SK-N-SH (cell line): Measurements from ENCODE around the gene ZNF80. TPM values are rescaled to one million over a fixed set of nuclear protein-coding genes. Genes with fewer than 3 reads are reported as not detected.
"Not testable (repeated sequence)": the region's sequence is repeated elsewhere in the genome, so short reads cannot be mapped to it uniquely, and the experiment has no call there.

Source experiments
- CTCF ChIA-PET: fragments of 300-600, 350-600 bp; formaldehyde crosslinking; extraction: SDS; loops from one replicate; lab custom pipeline; 2021; lab: Yijun Ruan, JAX
- POLR2A ChIA-PET: fragments of 350-600 bp; sonication (Branson Sonifier 250); formaldehyde crosslinking; extraction: SDS; loops from one replicate; lab custom pipeline; 2020; ENCODE audit warnings: antibody characterized with exemption, inconsistent platforms; lab: Yijun Ruan, JAX
- DNase-seq: peaks from one replicate; pipeline ENCODE4 v3.0.0; 2012
- H2AFZ ChIP-seq: fragments of 200-600 bp; sonication (generic); 2 replicates; pipeline ENCODE4 v1.8.1; 2016; ENCODE audit warnings: antibody characterized with exemption, mild to moderate bottlenecking, low read depth
- H3F3A ChIP-seq: fragments of 200-600 bp; sonication (generic); replicated peaks from 2 replicates; pipeline ENCODE3; 2016; ENCODE audit warnings: antibody characterized with exemption, mild to moderate bottlenecking; ENCODE audit not compliant: insufficient read depth
- H3K27ac ChIP-seq, 2 experiments: fragments of 200-500 bp in 1 of 2; fragments of 200-600 bp in 1 of 2; sonication (Bioruptor generic) in 1 of 2; sonication (generic), shearing (Covaris generic) in 1 of 2; 2 replicates each; pipeline versions ENCODE4 v1.5.1 to v1.6.1; 2014 to 2016; ENCODE audit warnings: low read depth in 2 of 2, inconsistent platforms in 1 of 2, low read length in 1 of 2, mild to moderate bottlenecking in 1 of 2, mixed read lengths in 1 of 2
- H3K27me3 ChIP-seq: fragments of 200-600 bp; sonication (generic), shearing (Covaris generic); 2 replicates; pipeline ENCODE4 v1.6.1; 2016; ENCODE audit warnings: mixed run types; ENCODE audit not compliant: insufficient read depth
- H3K36me3 ChIP-seq, 2 experiments: fragments of 200-500 bp in 1 of 2; fragments of 200-600 bp in 1 of 2; sonication (Bioruptor generic) in 1 of 2; sonication (generic) in 1 of 2; replicated peaks in 1 of 2; 2 replicates each; pipeline versions ENCODE3 to v1.5.1; 2014 to 2016; ENCODE audit warnings: low read length in 1 of 2, mild to moderate bottlenecking in 1 of 2; ENCODE audit not compliant: insufficient read depth in 2 of 2, control insufficient read depth in 1 of 2
- H3K4me1 ChIP-seq, 2 experiments: fragments of 200-500 bp in 1 of 2; fragments of 200-600 bp in 1 of 2; sonication (Bioruptor generic) in 1 of 2; sonication (generic), shearing (Covaris generic) in 1 of 2; 2 replicates each; pipeline versions ENCODE4 v1.5.1 to v1.6.1; 2014 to 2016; ENCODE audit warnings: low read depth in 1 of 2, low read length in 1 of 2, mixed run types in 1 of 2; ENCODE audit not compliant: insufficient read depth in 2 of 2, control insufficient read depth in 1 of 2
- H3K4me2 ChIP-seq: fragments of 200-600 bp; sonication (generic), shearing (Covaris generic); 2 replicates; pipeline ENCODE4 v1.6.1; 2017; ENCODE audit warnings: mixed run types
- H3K4me3 ChIP-seq, 2 experiments: fragments of 200-500 bp in 1 of 2; fragments of 200-600 bp in 1 of 2; sonication (Bioruptor generic) in 1 of 2; sonication (generic), shearing (Covaris generic) in 1 of 2; 2 replicates each; pipeline versions ENCODE4 v1.5.1 to v1.8.1; 2014 to 2016; ENCODE audit warnings: low read depth in 2 of 2, inconsistent platforms in 1 of 2, low read length in 1 of 2, mild to moderate bottlenecking in 1 of 2, mixed read lengths in 1 of 2, moderate library complexity in 1 of 2
- H3K79me2 ChIP-seq: fragments of 200-600 bp; sonication (generic); 2 replicates; pipeline ENCODE4 v1.8.1; 2017; ENCODE audit warnings: mild to moderate bottlenecking; ENCODE audit not compliant: insufficient read depth
- H3K9ac ChIP-seq: fragments of 200-600 bp; sonication (generic); 2 replicates; pipeline ENCODE4 v1.6.1; 2017; ENCODE audit warnings: mixed run types
- H3K9me2 ChIP-seq: fragments of 200-600 bp; sonication (generic); 2 replicates; pipeline ENCODE4 v1.6.1; 2017; ENCODE audit warnings: mixed run types
- H3K9me3 ChIP-seq: fragments of 200-600 bp; sonication (generic); 2 replicates; pipeline ENCODE4 v1.6.1; 2017; ENCODE audit warnings: mixed run types, mild to moderate bottlenecking, moderate library complexity
- H4K20me1 ChIP-seq: fragments of 200-600 bp; sonication (generic); 2 replicates; pipeline ENCODE4 v1.6.1; 2017; ENCODE audit warnings: mild to moderate bottlenecking, mixed run types; ENCODE audit not compliant: insufficient read depth
- CHD2 ChIP-seq: fragments of 150-350 bp; IDR thresholded peaks from 2 replicates; pipeline ENCODE4 v1.6.1; 2018; ENCODE audit warnings: low read length; ENCODE audit not compliant: partially characterized antibody
- EP300 ChIP-seq, 2 experiments: IDR thresholded peaks; 2 replicates each; pipeline versions ENCODE4 v1.4.0 to v1.6.1; 2012; ENCODE audit warnings: borderline replicate concordance in 1 of 2, low read depth in 1 of 2, low read length in 1 of 2
- MXI1 ChIP-seq: IDR thresholded peaks from 2 replicates; pipeline ENCODE4 v1.6.1; 2012; ENCODE audit warnings: mild to moderate bottlenecking, low read depth, low read length, improper control_type of control experiment
- NRF1 ChIP-seq: IDR thresholded peaks from 2 replicates; pipeline ENCODE4 v1.6.1; 2012; ENCODE audit warnings: low read depth, mild to moderate bottlenecking, low read length
- POLR2AphosphoS5 ChIP-seq: IDR thresholded peaks from 2 replicates; pipeline ENCODE4 v1.6.1; 2012; ENCODE audit warnings: low read depth, low read length
- RCOR1 ChIP-seq: fragments of 150-350 bp; IDR thresholded peaks from 2 replicates; pipeline ENCODE4 v1.6.1; 2017; ENCODE audit warnings: antibody characterized with exemption, low read length
- RFX5 ChIP-seq: IDR thresholded peaks from 2 replicates; pipeline ENCODE4 v1.6.1; 2012; ENCODE audit warnings: mild to moderate bottlenecking, improper control_type of control experiment, low read length
- RXRA ChIP-seq: IDR thresholded peaks from 2 replicates; pipeline ENCODE4 v1.4.0; 2012; ENCODE audit warnings: low read depth, mild to moderate bottlenecking, borderline replicate concordance
- SMC3 ChIP-seq: IDR thresholded peaks from 2 replicates; pipeline ENCODE4 v1.6.1; 2012; ENCODE audit warnings: low read depth, low read length, improper control_type of control experiment
- TAF1 ChIP-seq: IDR thresholded peaks from 2 replicates; pipeline ENCODE4 v1.6.1; 2012; ENCODE audit warnings: low read depth, mild to moderate bottlenecking, low read length, moderate library complexity, borderline replicate concordance
- TCF12 ChIP-seq: IDR thresholded peaks from 2 replicates; pipeline ENCODE4 v1.4.0; 2012
- YY1 ChIP-seq: IDR thresholded peaks from 2 replicates; pipeline ENCODE4 v1.4.0; 2012; ENCODE audit warnings: low read depth, mild to moderate bottlenecking
- WGBS: methylation state at CpG from one replicate; pipeline ENCODE4 v1.1.6; 2017; ENCODE audit warnings: low lambda C conversion rate; 5-methylcytosine and 5-hydroxymethylcytosine counted together
- polyA plus RNA-seq, 3 experiments: library from polyadenylated mRNA; depleted of rRNA; stranded (reverse); fragments of >200 nt; gene quantifications; 2 replicates each; pipeline ENCODE4 v1.2.3, GENCODE V29; 2012
- TF ChIP-seq, protein P1 (sequence below): fragments of 150-350 bp; IDR thresholded peaks from 2 replicates; pipeline ENCODE4 v1.6.1; 2017; ENCODE audit warnings: antibody characterized with exemption, low read length, low read depth, borderline replicate concordance
- TF ChIP-seq, protein P2 (sequence below): IDR thresholded peaks from 2 replicates; pipeline ENCODE4 v1.4.0; 2012; ENCODE audit warnings: low read depth, borderline replicate concordance
- TF ChIP-seq, protein P3 (sequence below): IDR thresholded peaks from 2 replicates; pipeline ENCODE4 v1.6.1; 2012; ENCODE audit warnings: mild to moderate bottlenecking, low read depth, low read length, moderate library complexity

ZNF80 gene
- polyA plus RNA-seq, 1 of the 3 experiments (the other 2 are of a cell fraction): not detected

DNA sequence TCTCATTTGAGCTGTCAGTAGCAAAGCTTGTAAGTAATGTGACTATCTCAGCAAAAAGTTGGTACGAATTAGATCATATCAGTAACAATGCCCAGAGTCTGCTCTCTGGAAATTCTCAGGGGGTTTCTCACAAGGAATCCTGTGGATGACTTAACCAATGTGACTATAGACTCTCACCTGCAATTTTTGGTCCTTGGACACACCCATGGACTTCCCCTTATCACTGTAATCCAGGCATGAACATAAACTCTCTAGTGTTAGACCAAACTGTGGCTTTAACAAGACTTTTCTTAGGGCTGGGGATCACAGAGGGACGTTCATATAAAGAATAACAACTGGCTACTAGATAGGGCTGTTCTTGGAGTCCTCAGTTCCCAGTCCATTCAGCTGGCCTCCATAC, 3.9 kb upstream of the ZNF80 start:
- Histone ChIP-seq H3K4me2 (no peak overlapping the region), H3K9me3 (no peaks in the 10 kb centered on the region), H3K36me3 (no peaks in the 10 kb centered on the region), H3K27ac (no peak overlapping the region), H3K79me2 (no peaks in the 10 kb centered on the region), H4K20me1 (no peaks in the 10 kb centered on the region), H3K4me3 (no peak overlapping the region)
- no peak for DNase-seq
- WGBS: 11% methylated on average over 2 of the region's 2 CpGs
- TF ChIP-seq CHD2: no peak
- TF ChIP-seq TCF12: 0 out of 2 replicates have a peak, but pooled peaks have one; percentile 10
- TF ChIP-seq MXI1: no peak
- no peak for TF ChIP-seq RFX5
- no peak for TF ChIP-seq POLR2AphosphoS5
- TF ChIP-seq YY1: no peak
- TF ChIP-seq TAF1: no peak
- TF ChIP-seq, all 33 proteins: peak for 1
- H2AFZ ChIP-seq: no peak overlapping the region
- CTCF ChIA-PET: no interaction called here
- H3K9ac ChIP-seq: no peak overlapping the region
- no peaks in the 10 kb centered on the region; the same call in 1 of the 2 replicates for H3K27me3 ChIP-seq
- no peaks in the 10 kb centered on the region for H3K4me1 ChIP-seq
- no peaks in the 10 kb centered on the region for H3F3A ChIP-seq
- H3K9me2 ChIP-seq: no peaks in the 10 kb centered on the region
- POLR2A ChIA-PET: no interaction called here

DNA sequence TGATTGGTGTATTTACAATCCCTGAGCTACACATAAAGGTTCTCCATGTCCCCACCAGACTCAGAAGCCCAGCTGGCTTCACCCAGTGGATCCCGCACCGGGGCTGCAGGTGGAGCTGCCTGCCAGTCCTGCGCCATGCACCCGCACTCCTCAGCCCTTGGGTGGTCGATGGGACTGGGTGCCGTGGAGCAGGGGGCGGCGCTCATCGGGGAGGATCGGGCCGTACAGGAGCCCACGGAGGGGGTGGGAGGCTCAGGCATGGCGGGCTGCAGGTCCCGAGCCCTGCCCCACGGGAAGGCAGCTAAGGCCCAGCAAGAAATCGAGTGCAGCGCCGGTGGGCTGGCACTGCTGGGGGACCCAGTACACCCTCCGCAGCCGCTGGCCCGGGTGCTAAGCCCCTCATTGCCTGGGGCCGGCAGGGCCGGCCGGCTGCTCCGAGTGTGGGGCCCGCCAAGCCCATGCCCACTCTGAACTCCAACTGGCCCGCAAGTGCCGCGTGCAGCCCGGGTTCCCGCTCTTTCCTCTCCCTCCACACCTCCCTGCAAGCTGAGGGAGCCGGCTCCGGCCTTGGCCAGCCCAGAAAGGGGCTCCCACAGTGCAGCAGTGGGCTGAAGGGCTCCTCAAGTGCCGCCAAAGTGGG, 888 bp upstream of the ZNF80 start:
- H3K9me3 ChIP-seq, H3K27ac ChIP-seq, H3K36me3 ChIP-seq, H3K79me2 ChIP-seq, H3K4me2 ChIP-seq, H3K9me2 ChIP-seq, H4K20me1 ChIP-seq, H3K4me3 ChIP-seq, DNase-seq, H3F3A ChIP-seq, CTCF ChIA-PET, H2AFZ ChIP-seq, H3K4me1 ChIP-seq, H3K27me3 ChIP-seq, H3K9ac ChIP-seq, POLR2A ChIA-PET: not testable (repeated sequence)
- 79% methylated on average over 9 of the region's 34 CpGs for WGBS

DNA sequence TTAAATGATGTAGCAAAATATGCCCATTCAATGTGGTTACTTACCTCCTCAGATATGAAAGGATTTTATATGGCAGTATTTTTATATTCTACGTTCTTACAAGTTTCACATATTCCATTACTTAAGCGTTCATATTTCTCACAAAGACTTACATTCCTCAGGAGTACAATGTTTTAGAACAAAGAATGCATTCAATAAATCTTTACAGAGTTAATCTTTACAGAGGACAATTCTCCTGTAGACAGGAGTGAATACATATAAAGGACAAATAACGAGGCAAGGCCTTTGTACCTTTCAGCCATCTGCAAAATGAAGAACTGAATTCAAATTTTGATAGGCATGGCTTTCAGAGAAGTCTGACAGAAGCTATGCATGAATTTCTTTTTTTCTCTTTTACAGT, 1.9 kb downstream of the ZNF80 start:
- H2AFZ ChIP-seq: no peak overlapping the region
- H3K4me2 ChIP-seq: no peak overlapping the region
- no peaks in the 10 kb centered on the region; the same call in 1 of the 2 replicates for H3K27me3 ChIP-seq
- H3F3A ChIP-seq: no peaks in the 10 kb centered on the region
- no peak overlapping the region for H3K4me3 ChIP-seq
- H3K27ac ChIP-seq: no peak overlapping the region
- no peaks in the 10 kb centered on the region for H3K9me2 ChIP-seq
- no peaks in the 10 kb centered on the region for H4K20me1 ChIP-seq
- H3K79me2 ChIP-seq: no peaks in the 10 kb centered on the region
- WGBS: 43% methylated on average over 3 of the region's 3 CpGs
- ChIA-PET CTCF (no interaction called here), POLR2A (no interaction called here)
- H3K9me3 ChIP-seq: no peaks in the 10 kb centered on the region
- no peaks in the 10 kb centered on the region for H3K4me1 ChIP-seq
- H3K9ac ChIP-seq: no peak overlapping the region
- no peaks in the 10 kb centered on the region for H3K36me3 ChIP-seq
- DNase-seq: no peak
- TF ChIP-seq, protein P1, sequence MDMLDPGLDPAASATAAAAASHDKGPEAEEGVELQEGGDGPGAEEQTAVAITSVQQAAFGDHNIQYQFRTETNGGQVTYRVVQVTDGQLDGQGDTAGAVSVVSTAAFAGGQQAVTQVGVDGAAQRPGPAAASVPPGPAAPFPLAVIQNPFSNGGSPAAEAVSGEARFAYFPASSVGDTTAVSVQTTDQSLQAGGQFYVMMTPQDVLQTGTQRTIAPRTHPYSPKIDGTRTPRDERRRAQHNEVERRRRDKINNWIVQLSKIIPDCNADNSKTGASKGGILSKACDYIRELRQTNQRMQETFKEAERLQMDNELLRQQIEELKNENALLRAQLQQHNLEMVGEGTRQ: no peak
- TF ChIP-seq EP300 (IDR thresholded peaks at IDR 0.05; ENCODE audit: borderline replicate concordance in 1 of 2, low read depth in 1 of 2, low read length in 1 of 2): no peak
- TF ChIP-seq, protein P2, sequence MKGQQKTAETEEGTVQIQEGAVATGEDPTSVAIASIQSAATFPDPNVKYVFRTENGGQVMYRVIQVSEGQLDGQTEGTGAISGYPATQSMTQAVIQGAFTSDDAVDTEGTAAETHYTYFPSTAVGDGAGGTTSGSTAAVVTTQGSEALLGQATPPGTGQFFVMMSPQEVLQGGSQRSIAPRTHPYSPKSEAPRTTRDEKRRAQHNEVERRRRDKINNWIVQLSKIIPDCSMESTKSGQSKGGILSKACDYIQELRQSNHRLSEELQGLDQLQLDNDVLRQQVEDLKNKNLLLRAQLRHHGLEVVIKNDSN: no peak
- no peak for TF ChIP-seq YY1
- no peak for TF ChIP-seq RXRA
- TF ChIP-seq MXI1: no peak
- TF ChIP-seq, protein P3, sequence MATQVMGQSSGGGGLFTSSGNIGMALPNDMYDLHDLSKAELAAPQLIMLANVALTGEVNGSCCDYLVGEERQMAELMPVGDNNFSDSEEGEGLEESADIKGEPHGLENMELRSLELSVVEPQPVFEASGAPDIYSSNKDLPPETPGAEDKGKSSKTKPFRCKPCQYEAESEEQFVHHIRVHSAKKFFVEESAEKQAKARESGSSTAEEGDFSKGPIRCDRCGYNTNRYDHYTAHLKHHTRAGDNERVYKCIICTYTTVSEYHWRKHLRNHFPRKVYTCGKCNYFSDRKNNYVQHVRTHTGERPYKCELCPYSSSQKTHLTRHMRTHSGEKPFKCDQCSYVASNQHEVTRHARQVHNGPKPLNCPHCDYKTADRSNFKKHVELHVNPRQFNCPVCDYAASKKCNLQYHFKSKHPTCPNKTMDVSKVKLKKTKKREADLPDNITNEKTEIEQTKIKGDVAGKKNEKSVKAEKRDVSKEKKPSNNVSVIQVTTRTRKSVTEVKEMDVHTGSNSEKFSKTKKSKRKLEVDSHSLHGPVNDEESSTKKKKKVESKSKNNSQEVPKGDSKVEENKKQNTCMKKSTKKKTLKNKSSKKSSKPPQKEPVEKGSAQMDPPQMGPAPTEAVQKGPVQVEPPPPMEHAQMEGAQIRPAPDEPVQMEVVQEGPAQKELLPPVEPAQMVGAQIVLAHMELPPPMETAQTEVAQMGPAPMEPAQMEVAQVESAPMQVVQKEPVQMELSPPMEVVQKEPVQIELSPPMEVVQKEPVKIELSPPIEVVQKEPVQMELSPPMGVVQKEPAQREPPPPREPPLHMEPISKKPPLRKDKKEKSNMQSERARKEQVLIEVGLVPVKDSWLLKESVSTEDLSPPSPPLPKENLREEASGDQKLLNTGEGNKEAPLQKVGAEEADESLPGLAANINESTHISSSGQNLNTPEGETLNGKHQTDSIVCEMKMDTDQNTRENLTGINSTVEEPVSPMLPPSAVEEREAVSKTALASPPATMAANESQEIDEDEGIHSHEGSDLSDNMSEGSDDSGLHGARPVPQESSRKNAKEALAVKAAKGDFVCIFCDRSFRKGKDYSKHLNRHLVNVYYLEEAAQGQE: no peak
- no peak for TF ChIP-seq SMC3
- TF ChIP-seq RCOR1: no peak
- TF ChIP-seq NRF1: no peak
